A549 (cell line): ENCODE results near the gene CRADD.

Experiments used
- BHLHE40 ChIP-seq: IDR thresholded peaks from 2 replicates; pipeline ENCODE4 v1.6.1; 2012; ENCODE audit warnings: low read depth, low read length, inconsistent platforms
- CBX8 ChIP-seq: fragments of 200-600 bp; sonication (generic); IDR thresholded peaks from 2 replicates; pipeline ENCODE4 v1.6.1; 2016
- CTCF ChIP-seq: fragments of >200 bp; sonication (Bioruptor Twin); formaldehyde crosslinking; IDR thresholded peaks from 3 replicates; pipeline ENCODE4 v1.5.1; 2016
- EP300 ChIP-seq, 2 experiments: fragments of >200 bp; sonication (Bioruptor Twin); formaldehyde crosslinking; IDR thresholded peaks; 2 replicates in 1 of 2; 3 replicates in 1 of 2; pipeline ENCODE4 v1.6.1; 2016 to 2017
- HDAC2 ChIP-seq: fragments of 200-600 bp; sonication (generic); IDR thresholded peaks from 2 replicates; pipeline ENCODE4 v1.6.1; 2016
- HMGXB4 ChIP-seq: fragments of 250-450 bp; sonication (Bioruptor Pico); IDR thresholded peaks from 2 replicates; pipeline ENCODE4 v1.5.0; 2021; ENCODE audit warnings: mild to moderate bottlenecking, moderate library complexity, borderline replicate concordance
- MAZ ChIP-seq: fragments of 150-350 bp; IDR thresholded peaks from 2 replicates; pipeline ENCODE4 v1.6.1; 2014; ENCODE audit warnings: antibody characterized with exemption, low read depth, low read length, borderline replicate concordance
- POLR2A ChIP-seq: IDR thresholded peaks from 2 replicates; pipeline ENCODE4 v1.6.1; 2012; ENCODE audit warnings: mild to moderate bottlenecking, low read length
- SMC3 ChIP-seq: fragments of >200 bp; sonication (Bioruptor Twin); formaldehyde crosslinking; IDR thresholded peaks from 3 replicates; pipeline ENCODE4 v1.6.1; 2018; ENCODE audit warnings: inconsistent platforms

GRCh38 chr12:93807354-93807753 lies 130.2 kb downstream of the CRADD start:
- TF ChIP-seq POLR2A: no peak
- no peak for TF ChIP-seq CTCF
- no peak for TF ChIP-seq MAZ
- TF ChIP-seq CBX8: no peak
- TF ChIP-seq BHLHE40: no peak
- TF ChIP-seq HDAC2: no peak
- no peak for TF ChIP-seq SMC3
- no peak for TF ChIP-seq EP300 (IDR thresholded peaks at IDR 0.05)
- no peak for TF ChIP-seq HMGXB4 (CRISPR knock-in tag)
